ENCODE measurements around the gene TXNDC12.

DNA sequence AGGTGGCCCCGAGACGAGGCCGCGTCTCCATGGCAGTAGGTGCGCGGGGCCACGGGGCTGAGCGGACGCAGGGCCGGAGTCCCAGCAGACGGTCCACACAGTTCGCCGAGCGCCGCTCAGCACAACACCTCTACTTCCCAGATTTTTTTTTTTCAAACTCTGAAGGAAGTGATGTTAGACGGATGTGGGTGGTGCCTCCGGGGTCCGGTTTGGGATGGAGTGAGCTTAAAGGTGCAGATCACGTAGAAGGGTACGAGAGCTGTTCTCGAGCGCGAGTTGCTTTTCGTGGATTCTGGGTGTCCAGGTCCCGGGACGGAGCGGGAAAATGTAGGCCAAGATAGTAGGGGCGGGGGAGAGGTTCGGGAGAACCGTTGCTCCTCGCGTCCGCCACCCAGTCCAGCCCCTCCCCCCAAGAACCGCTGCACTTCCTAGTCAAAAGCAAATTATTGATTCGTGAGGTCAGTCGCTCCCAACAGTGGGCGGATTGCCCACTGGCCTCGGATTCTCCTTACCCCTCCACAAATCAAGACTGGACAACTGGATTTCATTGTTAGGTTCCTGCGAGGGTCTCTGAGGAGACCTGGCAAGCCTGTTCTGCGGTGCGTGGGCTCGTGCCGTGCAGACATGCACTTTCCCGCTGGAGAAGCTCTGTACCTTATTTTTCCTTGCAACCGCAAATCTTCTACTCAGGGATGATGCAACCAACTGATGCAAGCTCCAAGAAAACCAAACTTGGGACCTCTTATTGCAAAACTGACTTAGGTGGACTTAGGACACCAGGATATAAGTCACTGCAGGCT is at the start of gene TXNDC12:
- TF ChIP-seq POLR2A (IDR thresholded peaks at IDR 0.05): peak; percentile 90
- TF ChIP-seq CTCF (IDR thresholded peaks at IDR 0.05): no peak

Measured in right lobe of liver (tissue), 4 donors.